ENCODE data around the gene SEC31B. TPM values are rescaled to one million over a fixed set of nuclear protein-coding genes. Genes with fewer than 3 reads are reported as not detected.

SEC31B gene
- total and polyA plus RNA-seq, 2 experiments from 2014 or later: 5.4 to 7.7 TPM

- Histone ChIP-seq H3K79me2 (peaks cover 32% of the 10 kb centered on the region), H3K27me3 (no peaks in the 10 kb centered on the region), H3K4me2 (peak within 1 kb of the TSS; percentile 95), H3K4me3 (peak within 1 kb of the TSS; percentile 54), H3K9me3 (ENCODE audit: low read depth) (no peaks in the 10 kb centered on the region), H2AFZ (peak within 1 kb of the TSS; percentile 86), H4K20me1 (ENCODE audit: insufficient read depth, poor library complexity, severe bottlenecking) (peaks cover 4% of the 10 kb centered on the region), H3K27ac (peak within 1 kb of the TSS; percentile 57), H3K36me3 (replicated peaks; ENCODE audit: insufficient read depth, low read depth) (no peaks in the 10 kb centered on the region), H3K9me2 (replicated peaks; ENCODE audit: insufficient read depth) (no peaks in the 10 kb centered on the region), H3K4me1 (ENCODE audit: insufficient read depth) (peaks cover 8% of the 10 kb centered on the region)
- DNase-seq (ENCODE audit: low spot score): peak; percentile 93
- 3% methylated on average over 43 of the region's 43 CpGs for WGBS (ENCODE audit: low lambda C conversion rate, missing lambda C conversion rate)
- TF ChIP-seq CTCF (IDR thresholded peaks at IDR 0.05; ENCODE audit: poor library complexity) (no peak), EZH2 (IDR thresholded peaks at IDR 0.05; ENCODE audit: borderline replicate concordance) (no peak), EZH2phosphoT487 (IDR thresholded peaks at IDR 0.05; ENCODE audit: low read depth, severe bottlenecking, unreplicated experiment) (no peak)
Observed at GRCh38 chr10:100529475-100530298, 10.0 kb upstream of the SEC31B start, which contains the start of gene NDUFB8. Gene NDUFB8, minus strand, starts transcription at chr10:100529871. Its CDS starts 20 bp downstream, at chr10:100529851.

- H3K4me2 ChIP-seq: peak overlapping the region; percentile 95
- 11% methylated on average over 18 of the region's 18 CpGs for WGBS (ENCODE audit: low lambda C conversion rate, missing lambda C conversion rate)
- H3K36me3 ChIP-seq (replicated peaks; ENCODE audit: insufficient read depth, low read depth): no peaks in the 10 kb centered on the region
- H3K9me3 ChIP-seq (ENCODE audit: low read depth): no peaks in the 10 kb centered on the region
- no peaks in the 10 kb centered on the region for H3K27me3 ChIP-seq
- peaks cover 4% of the 10 kb centered on the region for H4K20me1 ChIP-seq (ENCODE audit: insufficient read depth, poor library complexity, severe bottlenecking)
- peak overlapping the region; percentile 54 for H3K4me3 ChIP-seq
- H3K27ac ChIP-seq: peak overlapping the region; percentile 57
- no peak for DNase-seq (ENCODE audit: low spot score)
- no peaks in the 10 kb centered on the region for H3K9me2 ChIP-seq (replicated peaks; ENCODE audit: insufficient read depth)
- TF ChIP-seq EZH2 (IDR thresholded peaks at IDR 0.05; ENCODE audit: borderline replicate concordance): no peak
- no peak for TF ChIP-seq EZH2phosphoT487 (IDR thresholded peaks at IDR 0.05; ENCODE audit: low read depth, severe bottlenecking, unreplicated experiment)
- TF ChIP-seq CTCF (IDR thresholded peaks at IDR 0.05; ENCODE audit: poor library complexity): no peak
- peaks cover 32% of the 10 kb centered on the region for H3K79me2 ChIP-seq
- H2AFZ ChIP-seq: peak overlapping the region; percentile 86
- H3K4me1 ChIP-seq (ENCODE audit: insufficient read depth): peaks cover 8% of the 10 kb centered on the region
Observed at GRCh38 chr10:100528921-100529474, 9.3 kb upstream of the SEC31B start.

- H3K27ac ChIP-seq: no peak overlapping the region
- DNase-seq (ENCODE audit: low spot score): no peak
- H3K9me2 ChIP-seq (replicated peaks; ENCODE audit: insufficient read depth): no peaks in the 10 kb centered on the region
- H3K4me2 ChIP-seq: peak overlapping the region; percentile 95
- peaks cover 8% of the 10 kb centered on the region for H3K4me1 ChIP-seq (ENCODE audit: insufficient read depth)
- H3K9me3 ChIP-seq (ENCODE audit: low read depth): no peaks in the 10 kb centered on the region
- WGBS (ENCODE audit: low lambda C conversion rate, missing lambda C conversion rate): 75% methylated on average over 7 of the region's 7 CpGs
- H3K79me2 ChIP-seq: peaks cover 32% of the 10 kb centered on the region
- no peak for TF ChIP-seq EZH2 (IDR thresholded peaks at IDR 0.05; ENCODE audit: borderline replicate concordance)
- no peak for TF ChIP-seq EZH2phosphoT487 (IDR thresholded peaks at IDR 0.05; ENCODE audit: low read depth, severe bottlenecking, unreplicated experiment)
- TF ChIP-seq CTCF (IDR thresholded peaks at IDR 0.05; ENCODE audit: poor library complexity): no peak
- H3K27me3 ChIP-seq: no peaks in the 10 kb centered on the region
- H2AFZ ChIP-seq: peak overlapping the region; percentile 86
- peaks cover 4% of the 10 kb centered on the region for H4K20me1 ChIP-seq (ENCODE audit: insufficient read depth, poor library complexity, severe bottlenecking)
- peak overlapping the region; percentile 54 for H3K4me3 ChIP-seq
- no peaks in the 10 kb centered on the region for H3K36me3 ChIP-seq (replicated peaks; ENCODE audit: insufficient read depth, low read depth)
Observed at GRCh38 chr10:100528123-100528886, 8.6 kb upstream of the SEC31B start.
